T-cell (primary cell): Measurements from ENCODE around the gene NAA30. TPM values are rescaled to one million over a fixed set of nuclear protein-coding genes. Genes with fewer than 3 reads are reported as not detected.

Source experiments
- ATAC-seq, 4 experiments: fragments of 200-7000 bp in 3 of 4; fragments of 150-1000 bp in 1 of 4; cut with Tn5 transposase; replicated peaks in 1 of 4; 1 replicate in 3 of 4; 2 replicates in 1 of 4; pipeline ENCODE4 v1.10.0; 2021; ENCODE audit warnings: moderate library complexity in 3 of 4, mild to moderate bottlenecking in 2 of 4, moderate number of reproducible peaks in 1 of 4
- CTCF ChIA-PET, 2 donors: fragments of 300-600 bp; sonication (Branson Sonifier 250); formaldehyde crosslinking; loops; one replicate each; lab custom pipeline; 2022; ENCODE audit warnings: antibody characterized with exemption in 2 of 2; lab: Charles Lee
- POLR2A ChIA-PET, 2 donors: fragments of 300-600 bp; sonication (Branson Sonifier 250); formaldehyde crosslinking; loops; one replicate each; lab custom pipeline; 2022; ENCODE audit warnings: antibody characterized with exemption in 2 of 2; lab: Charles Lee
- DNase-seq, 35 experiments: peaks; one replicate each; pipeline versions ENCODE4 v3.0.0 to v3.0.0-alpha.2; 2013 to 2023
- H3K27ac ChIP-seq: one replicate; pipeline ENCODE4 v1.5.1; 2013; ENCODE audit warnings: low read length
- H3K27me3 ChIP-seq, 2 experiments: replicated peaks in 1 of 2; 1 replicate in 1 of 2; 2 replicates in 1 of 2; pipeline versions ENCODE4 v1.6.1 to v1.7.0; 2013; ENCODE audit warnings: low read length in 1 of 2, mixed read lengths in 1 of 2; ENCODE audit not compliant: control insufficient read depth in 2 of 2, insufficient read depth in 2 of 2; ENCODE audit errors: extremely low read depth in 1 of 2
- H3K36me3 ChIP-seq, 2 donors: 1 replicate in 1 of 2; 2 replicates in 1 of 2; pipeline versions ENCODE4 v1.6.1 to v1.7.0; 2013; ENCODE audit warnings: low read length in 1 of 2; ENCODE audit not compliant: control insufficient read depth in 2 of 2, insufficient read depth in 1 of 2; ENCODE audit errors: extremely low read depth in 1 of 2
- H3K4me1 ChIP-seq, 2 experiments: 1 replicate in 1 of 2; 2 replicates in 1 of 2; pipeline versions ENCODE4 v1.6.1 to v1.7.0; 2013; ENCODE audit warnings: low read length in 2 of 2, mixed read lengths in 1 of 2; ENCODE audit not compliant: insufficient read depth in 2 of 2, control insufficient read depth in 1 of 2; ENCODE audit errors: extremely low read depth in 1 of 2
- H3K4me3 ChIP-seq, 2 donors: 1 replicate in 1 of 2; 2 replicates in 1 of 2; pipeline versions ENCODE4 v1.5.1 to v1.7.0; 2013; ENCODE audit warnings: mild to moderate bottlenecking in 2 of 2, low read length in 1 of 2, moderate library complexity in 1 of 2; ENCODE audit not compliant: control insufficient read depth in 1 of 2; ENCODE audit errors: extremely low read depth in 1 of 2
- H3K9me3 ChIP-seq: 2 replicates; pipeline ENCODE4 v1.7.0; 2013
- H3K27ac Mint-ChIP-seq, 2 donors: one replicate each; pipeline ENCODE4 v1.8.0; 2020 to 2021; ENCODE audit warnings: mild to moderate bottlenecking in 2 of 2, mixed read lengths in 2 of 2
- H3K27me3 Mint-ChIP-seq, 2 donors: one replicate each; pipeline ENCODE4 v1.8.0; 2021 to 2022; ENCODE audit warnings: mixed read lengths in 2 of 2
- H3K36me3 Mint-ChIP-seq: one replicate; pipeline ENCODE4 v1.8.0; 2021; ENCODE audit warnings: mixed read lengths
- H3K4me1 Mint-ChIP-seq, 3 donors: one replicate each; pipeline ENCODE4 v1.8.0; 2020 to 2022; ENCODE audit warnings: mixed read lengths in 3 of 3, mild to moderate bottlenecking in 1 of 3
- H3K4me3 Mint-ChIP-seq, 3 donors: one replicate each; pipeline ENCODE4 v1.8.0; 2020 to 2022; ENCODE audit warnings: mild to moderate bottlenecking in 3 of 3, mixed read lengths in 3 of 3, moderate library complexity in 3 of 3
- H3K9me3 Mint-ChIP-seq, 3 donors: one replicate each; pipeline ENCODE4 v1.8.0; 2020 to 2022; ENCODE audit warnings: mixed read lengths in 3 of 3
- whole genome bisulfite sequencing: methylation state at CpG from one replicate; pipeline ENCODE4 v1.1.5; 2013; ENCODE audit warnings: missing lambda C conversion rate; ENCODE audit not compliant: insufficient coverage; 5-methylcytosine and 5-hydroxymethylcytosine counted together
- total RNA-seq, 35 experiments: library from RNA in 6 of 35; stranded (reverse) in 6 of 35; fragments of 120-200 nt in 1 of 35; gene quantifications; one replicate each; pipeline versions ENCODE4 v1.2.1 to v1.2.4 and lab custom pipeline; 2013 to 2026

NAA30 gene
- total RNA-seq, 5 donors from 2014 or later (not counting 1 experiment from before 2014, with no cell fraction given) = 13.6 to 21.2 (median 16.2) TPM

- POLR2A ChIA-PET = no interaction called here
Observed at GRCh38 chr14:57413849-57414248, 23.5 kb downstream of the NAA30 start.

DNA sequence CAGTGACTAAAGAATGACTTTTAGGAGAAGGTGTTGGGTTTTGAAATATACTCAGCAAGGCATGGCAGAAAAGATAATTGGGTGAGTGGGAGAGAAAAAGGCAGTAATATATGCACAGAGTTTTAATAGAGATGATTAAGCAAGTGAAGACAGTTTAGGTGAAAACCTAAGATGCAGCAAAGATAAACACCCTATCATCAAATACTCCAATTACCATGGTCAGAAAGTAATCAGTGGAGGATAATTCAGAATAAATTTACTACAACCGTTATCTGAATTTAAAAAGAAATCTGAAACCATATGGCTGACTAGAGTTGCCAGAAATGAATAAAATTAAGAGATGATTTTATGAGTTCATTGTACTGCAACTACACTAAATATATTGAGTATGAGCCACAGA lies 26.8 kb downstream of the NAA30 start:
- H3K9me3 Mint-ChIP-seq = no peaks in the 10 kb centered on the region
- Histone ChIP-seq H3K27me3 (no peaks in the 10 kb centered on the region), H3K4me1 (no peaks in the 10 kb centered on the region), H3K36me3 (no peaks in the 10 kb centered on the region), H3K27ac (no peak overlapping the region), H3K9me3 (no peaks in the 10 kb centered on the region), H3K4me3 (no peak overlapping the region)
- H3K27me3 Mint-ChIP-seq = no peaks in the 10 kb centered on the region
- no peak for DNase-seq
- peaks cover 5% of the 10 kb centered on the region for H3K36me3 Mint-ChIP-seq
- no peak overlapping the region for H3K4me3 Mint-ChIP-seq
- H3K27ac Mint-ChIP-seq = no peak overlapping the region
- WGBS = no CpG with 5 or more reads among the region's 1 CpG
- ChIA-PET POLR2A (no interaction called here), CTCF (no interaction called here)
- H3K4me1 Mint-ChIP-seq = peaks cover 5% of the 10 kb centered on the region in 3 donors
- ATAC-seq = no peak

More at GRCh38 chr14:57413849-57414248, 23.5 kb downstream of the NAA30 start:
- Mint-ChIP-seq H3K36me3 (peaks cover 25% of the 10 kb centered on the region), H3K9me3 (no peaks in the 10 kb centered on the region), H3K4me1 (peaks cover 9 to 13% (median 11%) of the 10 kb centered on the region in 3 donors), H3K27me3 (no peaks in the 10 kb centered on the region), H3K4me3 (no peak overlapping the region), H3K27ac (no peak overlapping the region)
- Histone ChIP-seq H3K27me3 (no peaks in the 10 kb centered on the region), H3K36me3 (peaks cover 0 to 6% of the 10 kb centered on the region in 2 donors), H3K9me3 (no peaks in the 10 kb centered on the region), H3K4me1 (no peaks in the 10 kb centered on the region), H3K4me3 (no peak overlapping the region), H3K27ac (no peak overlapping the region)
- CTCF ChIA-PET = no interaction called here
- ATAC-seq (no peak), DNase-seq (no peak)
- no CpG with 5 or more reads among the region's 2 CpGs for WGBS

GRCh38 chr14:57418999-57419398 lies 28.6 kb downstream of the NAA30 start:
- no peaks in the 10 kb centered on the region for H3K9me3 Mint-ChIP-seq
- H3K27me3 ChIP-seq = no peaks in the 10 kb centered on the region
- no peaks in the 10 kb centered on the region for H3K9me3 ChIP-seq
- no peaks in the 10 kb centered on the region for H3K36me3 ChIP-seq
- no peaks in the 10 kb centered on the region for H3K36me3 Mint-ChIP-seq
- DNase-seq (no peak), ATAC-seq (no peak)
- H3K4me3 ChIP-seq = no peak overlapping the region
- POLR2A ChIA-PET = no interaction called here
- CTCF ChIA-PET = no interaction called here
- no peak overlapping the region for H3K27ac ChIP-seq
- no peak overlapping the region for H3K27ac Mint-ChIP-seq
- H3K4me1 Mint-ChIP-seq = no peaks in the 10 kb centered on the region
- no peaks in the 10 kb centered on the region for H3K4me1 ChIP-seq
- H3K4me3 Mint-ChIP-seq = no peak overlapping the region
- H3K27me3 Mint-ChIP-seq = peaks cover 0 to 3% of the 10 kb centered on the region in 2 donors
- no CpG with 5 or more reads among the region's 4 CpGs for WGBS

GRCh38 chr14:57420033-57420432 lies 29.6 kb downstream of the NAA30 start:
- H3K4me1 ChIP-seq = no peaks in the 10 kb centered on the region
- H3K27ac ChIP-seq = no peak overlapping the region
- Mint-ChIP-seq H3K9me3 (no peaks in the 10 kb centered on the region), H3K36me3 (no peaks in the 10 kb centered on the region), H3K4me1 (no peaks in the 10 kb centered on the region), H3K27me3 (peaks cover 0 to 3% of the 10 kb centered on the region in 2 donors), H3K27ac (no peak overlapping the region), H3K4me3 (no peak overlapping the region)
- no peak for ATAC-seq
- H3K36me3 ChIP-seq = no peaks in the 10 kb centered on the region
- no peak overlapping the region for H3K4me3 ChIP-seq
- no peaks in the 10 kb centered on the region for H3K9me3 ChIP-seq
- WGBS = 84% methylated on average over 4 of the region's 4 CpGs
- ChIA-PET POLR2A (no interaction called here), CTCF (no interaction called here)
- H3K27me3 ChIP-seq = no peaks in the 10 kb centered on the region
- no peak for DNase-seq

DNA sequence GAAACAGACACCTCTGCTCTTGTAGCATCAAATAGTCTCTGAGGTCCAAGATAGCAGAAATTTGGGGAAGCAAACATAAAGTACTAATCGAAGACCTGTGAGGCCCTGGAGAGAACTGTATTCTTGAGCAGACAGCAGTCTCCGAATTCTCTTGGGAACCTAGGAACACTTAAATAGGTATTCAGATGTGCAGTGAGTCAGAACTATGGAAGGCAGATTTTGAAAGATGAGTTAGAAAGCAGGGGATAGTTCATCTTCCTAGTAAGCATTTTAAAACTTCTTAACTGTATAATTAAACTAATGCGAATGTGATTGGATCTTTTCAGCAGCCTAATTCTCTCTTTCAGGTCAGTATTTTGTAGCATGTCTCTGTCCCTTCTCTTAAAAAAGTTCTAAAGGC lies 30.6 kb downstream of the NAA30 start:
- H3K27me3 ChIP-seq = no peaks in the 10 kb centered on the region
- CTCF ChIA-PET = no interaction called here
- H3K36me3 ChIP-seq = no peaks in the 10 kb centered on the region

DNA sequence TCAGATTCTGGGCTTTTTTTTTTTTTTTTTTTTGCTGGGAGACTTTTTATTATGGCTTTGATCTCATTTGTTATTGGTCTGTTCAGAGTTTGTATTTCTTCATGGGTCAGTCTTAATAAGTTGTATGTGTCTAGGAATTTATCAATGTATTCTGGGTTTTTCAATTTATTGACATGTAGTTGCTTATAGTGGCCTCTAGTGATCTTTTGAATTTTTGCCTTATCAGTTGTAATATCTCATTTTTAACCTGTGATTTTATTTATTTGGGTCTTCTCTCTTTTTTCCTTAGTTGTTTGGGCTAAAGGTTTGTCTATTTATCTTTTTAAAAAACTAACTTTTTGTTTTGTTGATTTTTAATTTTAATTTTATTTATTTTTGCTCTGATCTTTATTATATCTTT lies 45.5 kb downstream of the NAA30 start:
- DNase-seq (no peak), ATAC-seq (no peak)
- Histone ChIP-seq H3K27ac (no peak overlapping the region), H3K27me3 (peaks cover 0 to 6% of the 10 kb centered on the region in 2 experiments), H3K4me3 (no peak overlapping the region), H3K4me1 (no peaks in the 10 kb centered on the region), H3K9me3 (no peaks in the 10 kb centered on the region), H3K36me3 (no peaks in the 10 kb centered on the region)
- Mint-ChIP-seq H3K9me3 (peaks cover 0 to 5% (median 0%) of the 10 kb centered on the region in 3 donors), H3K27ac (no peak overlapping the region), H3K36me3 (peaks cover 9% of the 10 kb centered on the region), H3K27me3 (no peaks in the 10 kb centered on the region), H3K4me1 (no peaks in the 10 kb centered on the region), H3K4me3 (no peak overlapping the region)
- ChIA-PET POLR2A (no interaction called here), CTCF (no interaction called here)

More for the DNA sequence above, 30.6 kb downstream of the NAA30 start:
- Mint-ChIP-seq H3K36me3 (no peaks in the 10 kb centered on the region), H3K27me3 (peaks cover 0 to 3% of the 10 kb centered on the region in 2 donors), H3K4me3 (no peak overlapping the region), H3K9me3 (no peaks in the 10 kb centered on the region), H3K4me1 (no peaks in the 10 kb centered on the region), H3K27ac (no peak overlapping the region)
- POLR2A ChIA-PET = no interaction called here
- Histone ChIP-seq H3K9me3 (no peaks in the 10 kb centered on the region), H3K27ac (no peak overlapping the region), H3K4me1 (no peaks in the 10 kb centered on the region), H3K4me3 (no peak overlapping the region)
- DNase-seq (no peak), ATAC-seq (no peak)
- WGBS = 95% methylated on average over 2 of the region's 3 CpGs

GRCh38 chr14:57461777-57462320 lies 71.5 kb downstream of the NAA30 start:
- H3K4me3 ChIP-seq = no peak overlapping the region
- Mint-ChIP-seq H3K27me3 (peaks cover 6 to 18% of the 10 kb centered on the region in 2 donors), H3K4me1 (no peaks in the 10 kb centered on the region), H3K4me3 (no peak overlapping the region), H3K36me3 (peaks cover 2% of the 10 kb centered on the region), H3K27ac (no peak overlapping the region), H3K9me3 (no peaks in the 10 kb centered on the region)
- ChIA-PET POLR2A (no interaction called here), CTCF (interaction anchor here in 1 of 2 donors (0.7 kb wide), 1 partner anchor 152 kb away, joined by 3 read pairs; no protein-coding TSS in a partner anchor)
- H3K36me3 ChIP-seq = no peaks in the 10 kb centered on the region
- H3K9me3 ChIP-seq = no peaks in the 10 kb centered on the region
- peaks cover 2% of the 10 kb centered on the region in 2 experiments for H3K27me3 ChIP-seq
- no peak for ATAC-seq
- no peak for DNase-seq
- H3K27ac ChIP-seq = no peak overlapping the region
- WGBS = 74% methylated on average over 3 of the region's 5 CpGs
- no peaks in the 10 kb centered on the region for H3K4me1 ChIP-seq
